ES-I3 (cell line): Measurements from ENCODE around the gene UMODL1.

Experiments
- H3K36me3 ChIP-seq: 2 replicates; pipeline ENCODE4 v1.6.1; 2013; ENCODE audit warnings: mild to moderate bottlenecking, low read length, control low read depth, moderate library complexity; ENCODE audit not compliant: insufficient read depth
- H3K4me1 ChIP-seq: 2 replicates; pipeline ENCODE4 v1.6.1; 2013; ENCODE audit warnings: mild to moderate bottlenecking, control low read depth, low read length; ENCODE audit not compliant: insufficient read depth
- H3K9ac ChIP-seq: 2 replicates; pipeline ENCODE4 v1.6.1; 2013; ENCODE audit warnings: low read depth, mild to moderate bottlenecking, low read length, moderate library complexity
- H3K9me3 ChIP-seq: 2 replicates; pipeline ENCODE4 v1.6.1; 2013; ENCODE audit warnings: mild to moderate bottlenecking, low read length, moderate library complexity; ENCODE audit not compliant: control insufficient read depth, insufficient read depth

Gene UMODL1, protein sequence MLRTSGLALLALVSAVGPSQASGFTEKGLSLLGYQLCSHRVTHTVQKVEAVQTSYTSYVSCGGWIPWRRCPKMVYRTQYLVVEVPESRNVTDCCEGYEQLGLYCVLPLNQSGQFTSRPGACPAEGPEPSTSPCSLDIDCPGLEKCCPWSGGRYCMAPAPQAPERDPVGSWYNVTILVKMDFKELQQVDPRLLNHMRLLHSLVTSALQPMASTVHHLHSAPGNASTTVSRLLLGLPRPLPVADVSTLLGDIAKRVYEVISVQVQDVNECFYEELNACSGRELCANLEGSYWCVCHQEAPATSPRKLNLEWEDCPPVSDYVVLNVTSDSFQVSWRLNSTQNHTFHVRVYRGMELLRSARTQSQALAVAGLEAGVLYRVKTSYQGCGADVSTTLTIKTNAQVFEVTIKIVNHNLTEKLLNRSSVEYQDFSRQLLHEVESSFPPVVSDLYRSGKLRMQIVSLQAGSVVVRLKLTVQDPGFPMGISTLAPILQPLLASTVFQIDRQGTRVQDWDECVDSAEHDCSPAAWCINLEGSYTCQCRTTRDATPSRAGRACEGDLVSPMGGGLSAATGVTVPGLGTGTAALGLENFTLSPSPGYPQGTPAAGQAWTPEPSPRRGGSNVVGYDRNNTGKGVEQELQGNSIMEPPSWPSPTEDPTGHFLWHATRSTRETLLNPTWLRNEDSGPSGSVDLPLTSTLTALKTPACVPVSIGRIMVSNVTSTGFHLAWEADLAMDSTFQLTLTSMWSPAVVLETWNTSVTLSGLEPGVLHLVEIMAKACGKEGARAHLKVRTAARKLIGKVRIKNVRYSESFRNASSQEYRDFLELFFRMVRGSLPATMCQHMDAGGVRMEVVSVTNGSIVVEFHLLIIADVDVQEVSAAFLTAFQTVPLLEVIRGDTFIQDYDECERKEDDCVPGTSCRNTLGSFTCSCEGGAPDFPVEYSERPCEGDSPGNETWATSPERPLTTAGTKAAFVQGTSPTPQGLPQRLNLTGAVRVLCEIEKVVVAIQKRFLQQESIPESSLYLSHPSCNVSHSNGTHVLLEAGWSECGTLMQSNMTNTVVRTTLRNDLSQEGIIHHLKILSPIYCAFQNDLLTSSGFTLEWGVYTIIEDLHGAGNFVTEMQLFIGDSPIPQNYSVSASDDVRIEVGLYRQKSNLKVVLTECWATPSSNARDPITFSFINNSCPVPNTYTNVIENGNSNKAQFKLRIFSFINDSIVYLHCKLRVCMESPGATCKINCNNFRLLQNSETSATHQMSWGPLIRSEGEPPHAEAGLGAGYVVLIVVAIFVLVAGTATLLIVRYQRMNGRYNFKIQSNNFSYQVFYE

DNA sequence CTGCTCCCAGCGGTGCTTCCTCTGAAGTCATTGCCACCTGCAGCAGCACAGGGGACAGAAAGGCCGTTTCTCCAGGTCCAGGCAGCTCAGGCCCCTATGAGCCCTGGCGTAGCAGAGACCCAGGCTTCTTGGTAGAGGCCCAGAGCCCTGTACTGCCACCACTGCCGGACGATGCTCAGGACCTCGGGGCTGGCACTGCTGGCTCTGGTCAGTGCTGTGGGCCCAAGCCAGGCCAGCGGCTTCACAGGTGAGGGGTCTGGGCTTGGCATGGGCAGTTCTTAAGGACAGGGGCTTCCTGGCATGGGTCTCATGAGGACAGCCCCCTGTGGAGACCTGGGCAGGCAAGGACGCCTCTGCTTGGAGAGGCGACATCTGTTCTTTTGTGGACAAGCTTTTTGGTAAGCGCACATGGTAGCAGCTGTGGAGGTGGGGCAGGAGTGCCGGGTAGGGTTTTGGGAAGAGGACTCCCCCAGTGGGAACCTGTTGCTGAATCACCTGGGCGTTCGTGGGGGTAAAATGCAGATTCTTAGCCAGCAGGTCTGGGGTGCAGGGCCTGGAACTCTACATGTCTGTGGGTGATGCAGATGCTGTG, at the start of gene UMODL1:
Gene UMODL1, plus strand, starts transcription at position 172 of the 592 bp plus-strand sequence. Its CDS starts 0 bp downstream, at position 172.
- Histone ChIP-seq H3K36me3 (no peaks in the 10 kb centered on the region), H3K9ac (no peak within 1 kb of the TSS), H3K9me3 (no peaks in the 10 kb centered on the region), H3K4me1 (no peaks in the 10 kb centered on the region)

DNA sequence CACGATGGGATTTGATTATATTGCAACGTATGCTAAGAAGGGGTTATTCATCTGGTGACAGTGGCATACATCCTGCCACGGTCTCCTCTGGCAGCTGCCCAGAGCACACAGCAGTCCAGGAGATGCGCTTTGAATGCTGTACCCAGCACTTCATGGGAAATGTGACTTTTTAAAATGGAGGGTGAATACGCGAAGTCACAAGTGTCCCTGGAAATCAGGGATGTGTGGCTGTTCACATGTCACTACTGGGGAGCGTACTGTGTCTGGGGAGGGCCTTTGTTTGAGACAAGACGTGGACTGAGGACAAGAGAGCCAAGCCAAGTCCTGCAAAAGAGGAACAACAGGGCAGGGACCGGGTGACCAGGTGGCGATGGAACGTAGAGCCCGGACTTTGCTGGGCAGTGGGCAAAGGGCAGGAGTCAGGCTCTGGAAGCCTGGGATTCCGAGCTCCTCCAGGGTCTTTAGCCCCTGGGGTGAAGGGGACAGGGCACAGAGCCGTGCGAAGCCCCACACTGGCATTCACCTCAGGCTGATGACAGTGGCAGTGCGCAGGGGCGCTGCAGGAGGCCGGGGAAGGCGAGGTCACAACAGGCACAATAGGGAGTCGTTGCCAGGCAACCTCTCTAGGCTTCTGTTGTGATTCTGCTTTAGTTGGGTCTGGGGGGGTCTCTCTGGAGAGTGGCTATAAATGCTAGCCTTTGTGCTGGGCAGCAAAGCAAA, 49.6 kb upstream of the UMODL1 start:
- Histone ChIP-seq H3K36me3 (no peaks in the 10 kb centered on the region), H3K9ac (no peak overlapping the region), H3K9me3 (no peaks in the 10 kb centered on the region), H3K4me1 (peaks cover 13% of the 10 kb centered on the region; the same call in 1 of the 2 replicates)

DNA sequence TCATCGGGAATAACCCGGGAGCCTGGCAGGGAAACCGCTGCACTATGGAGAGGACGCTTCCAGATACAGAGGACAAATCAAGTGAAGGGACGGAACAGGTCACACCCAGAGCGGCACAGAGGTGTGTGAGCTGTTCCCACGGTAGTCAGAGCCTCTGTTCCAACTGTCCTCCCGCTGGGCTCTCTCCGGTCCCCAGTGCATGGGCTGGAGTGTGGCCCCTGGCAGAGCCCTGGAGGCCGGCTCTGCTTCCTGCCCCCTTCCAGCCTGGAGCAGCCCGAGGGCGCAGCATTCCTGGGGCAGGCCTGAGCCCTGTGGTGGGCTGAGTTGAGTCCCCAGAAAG, 49.1 kb upstream of the UMODL1 start:
- H3K4me1 ChIP-seq = peaks cover 13% of the 10 kb centered on the region; the same call in 1 of the 2 replicates

DNA sequence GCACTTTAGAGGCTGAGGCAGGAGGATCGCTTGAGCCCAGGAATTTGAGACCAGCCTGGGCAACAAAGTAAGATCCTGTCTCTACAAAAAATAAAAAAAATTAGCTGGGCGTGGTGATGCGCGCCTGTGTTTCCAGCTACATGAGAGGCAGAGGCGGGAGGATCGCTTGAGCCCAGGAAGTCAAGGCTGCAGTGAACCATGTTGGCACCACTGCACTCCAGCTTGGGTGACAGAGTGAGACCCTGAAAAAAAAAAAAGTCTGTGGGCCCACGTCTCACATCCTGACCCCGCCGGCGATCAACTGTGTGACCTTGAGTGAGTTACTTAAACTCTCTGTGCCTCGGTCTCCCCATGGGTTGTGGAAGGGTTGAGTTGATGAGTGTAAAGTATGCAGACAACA, 48.2 kb upstream of the UMODL1 start:
- peaks cover 13% of the 10 kb centered on the region; the same call in 1 of the 2 replicates for H3K4me1 ChIP-seq
- H3K9ac ChIP-seq = no peak overlapping the region
- no peaks in the 10 kb centered on the region for H3K36me3 ChIP-seq
- H3K9me3 ChIP-seq = no peaks in the 10 kb centered on the region

More for the DNA sequence above, 49.1 kb upstream of the UMODL1 start:
- H3K36me3 ChIP-seq = no peaks in the 10 kb centered on the region
- H3K9ac ChIP-seq = no peak overlapping the region
- H3K9me3 ChIP-seq = no peaks in the 10 kb centered on the region

DNA sequence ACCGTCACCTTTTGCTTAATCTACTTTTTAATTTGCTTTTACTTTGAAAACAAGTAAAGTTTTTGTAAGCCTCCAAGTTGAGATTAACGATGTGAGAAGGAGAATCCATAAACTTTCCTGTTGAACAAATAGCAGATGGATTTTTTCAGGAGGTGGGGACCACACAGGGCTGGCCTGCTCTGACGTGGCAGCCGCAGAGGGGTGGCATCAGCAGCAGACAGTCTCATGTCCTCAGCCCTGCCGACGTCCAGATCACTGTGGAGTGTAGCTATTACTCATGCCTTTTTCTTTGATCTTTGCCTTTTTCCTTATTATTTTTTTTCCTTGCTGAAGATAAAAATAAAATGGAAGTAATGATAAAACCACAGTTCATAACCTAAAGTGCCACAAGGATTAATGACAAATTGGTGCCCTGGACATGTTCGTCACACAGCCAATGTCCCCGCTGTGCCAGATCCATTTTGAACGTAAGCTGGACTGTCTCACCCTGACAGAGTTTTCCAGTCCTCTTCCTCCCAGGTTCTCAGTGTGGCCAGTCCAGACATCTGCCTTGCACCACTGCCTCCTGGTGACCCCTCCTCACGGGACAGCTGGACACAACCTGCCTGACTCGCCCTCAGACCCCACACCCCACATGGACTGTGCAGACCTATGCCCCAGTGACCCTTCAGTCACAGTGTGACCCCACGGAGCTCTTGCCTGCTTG, 45.6 kb upstream of the UMODL1 start:
- Histone ChIP-seq H3K36me3 (no peaks in the 10 kb centered on the region), H3K4me1 (peaks cover 13% of the 10 kb centered on the region; the same call in 1 of the 2 replicates), H3K9me3 (no peaks in the 10 kb centered on the region), H3K9ac (no peak overlapping the region)

DNA sequence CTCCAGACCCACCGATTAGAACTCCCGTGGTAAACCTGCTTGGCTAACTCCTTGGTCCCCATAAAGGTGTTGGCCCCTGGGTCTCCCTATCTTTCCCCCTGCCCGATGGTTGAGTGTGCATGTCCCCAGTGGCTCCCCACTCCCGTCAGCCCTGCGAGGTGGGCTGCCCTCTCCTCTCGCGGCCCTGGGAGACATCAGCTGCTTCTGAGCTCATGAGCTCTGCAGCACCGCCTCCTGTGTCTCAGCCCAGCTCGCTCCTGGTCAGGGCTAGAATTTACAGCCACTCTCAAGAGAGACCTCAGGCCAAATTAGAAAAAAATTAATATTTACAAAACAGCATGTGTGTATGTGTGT, 45.1 kb upstream of the UMODL1 start:
- Histone ChIP-seq H3K9ac (no peak overlapping the region), H3K4me1 (peaks cover 13% of the 10 kb centered on the region; the same call in 1 of the 2 replicates), H3K9me3 (no peaks in the 10 kb centered on the region), H3K36me3 (no peaks in the 10 kb centered on the region)

DNA sequence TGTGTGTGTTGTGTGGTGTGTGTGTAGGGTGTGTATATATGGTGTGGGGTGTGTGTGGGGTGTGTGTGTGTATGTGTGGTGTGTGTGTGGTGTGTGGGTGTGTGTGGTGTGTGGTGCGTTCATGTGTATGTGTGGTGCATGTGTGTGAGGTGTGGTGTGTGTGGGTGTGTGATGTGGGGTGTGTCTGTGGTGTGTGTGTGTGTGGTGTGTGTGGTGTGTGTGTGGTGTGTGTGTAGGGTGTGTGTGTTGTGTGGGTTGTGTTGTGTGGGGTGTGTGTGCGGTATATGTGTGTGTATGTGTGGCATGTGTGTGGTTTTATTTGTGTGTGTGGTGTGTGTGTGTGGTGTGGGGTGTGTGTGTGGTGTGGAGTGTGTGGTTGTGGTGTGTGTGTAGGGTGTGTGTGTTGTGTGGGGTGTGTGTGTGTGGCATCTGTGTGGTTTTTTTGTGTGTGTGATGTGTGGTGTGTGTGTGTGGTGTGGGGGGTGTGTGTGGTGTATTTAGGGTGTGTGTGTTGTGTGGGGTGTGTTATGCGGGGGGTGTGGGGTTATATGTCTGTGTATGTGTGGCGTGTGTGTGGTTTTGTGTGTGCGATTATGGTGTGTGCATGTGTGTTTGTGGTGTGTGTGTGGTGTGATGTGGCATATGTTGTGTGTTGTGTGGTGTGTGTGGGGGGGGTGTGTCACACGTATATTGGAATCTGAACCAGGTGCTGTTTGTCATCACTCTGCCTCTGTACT, 43.9 kb upstream of the UMODL1 start:
- Histone ChIP-seq H3K4me1 (peaks cover 3% of the 10 kb centered on the region; the same call in 1 of the 2 replicates), H3K9me3 (no peaks in the 10 kb centered on the region), H3K9ac (no peak overlapping the region), H3K36me3 (no peaks in the 10 kb centered on the region)

DNA sequence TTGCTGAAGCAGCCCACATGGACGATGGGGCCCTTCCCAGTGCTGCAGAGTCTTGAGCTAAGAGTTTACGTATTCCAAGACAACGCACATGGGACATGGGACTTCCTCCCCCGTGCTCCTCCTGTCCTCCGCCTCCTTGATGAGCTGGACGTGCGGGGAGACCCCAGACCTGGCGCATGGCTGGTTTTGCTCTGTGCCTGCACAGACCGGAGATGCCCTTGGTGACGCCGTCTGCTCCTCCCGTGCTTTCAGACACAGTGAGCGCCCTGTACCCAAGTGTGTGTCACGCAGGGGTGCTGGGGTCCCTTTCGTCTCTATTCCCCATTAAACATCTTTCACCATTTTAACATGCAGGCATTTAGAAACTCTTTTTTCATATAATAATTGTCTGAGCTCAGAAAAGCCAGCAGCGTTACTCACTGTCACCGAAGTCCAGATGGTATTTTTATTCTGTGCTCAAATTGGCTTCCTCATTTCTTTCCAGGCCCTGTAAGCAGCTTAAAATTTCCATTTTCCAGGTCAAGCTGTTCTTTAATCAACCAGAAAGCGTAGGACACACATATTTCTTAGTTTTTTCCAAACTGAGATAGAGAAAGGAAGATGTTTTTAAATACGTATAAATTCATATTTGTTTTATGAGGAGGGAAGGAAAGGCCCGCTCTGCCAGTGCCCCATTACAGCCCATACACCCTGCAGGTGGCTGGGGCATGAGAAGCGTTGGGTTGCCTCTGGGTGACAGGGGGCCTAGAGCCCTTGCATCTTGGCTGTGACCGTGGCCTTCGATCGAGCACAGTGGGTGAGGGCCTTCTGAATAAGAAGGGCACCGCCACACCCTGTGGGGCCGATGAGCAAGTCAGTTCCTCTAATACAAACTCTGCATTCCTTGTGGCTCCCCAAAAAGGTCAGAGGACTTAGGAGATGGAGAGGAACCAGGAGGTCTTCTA, 43.0 kb upstream of the UMODL1 start:
- no peaks in the 10 kb centered on the region for H3K36me3 ChIP-seq
- no peak overlapping the region for H3K9ac ChIP-seq
- H3K4me1 ChIP-seq = no peaks in the 10 kb centered on the region
- no peaks in the 10 kb centered on the region for H3K9me3 ChIP-seq

DNA sequence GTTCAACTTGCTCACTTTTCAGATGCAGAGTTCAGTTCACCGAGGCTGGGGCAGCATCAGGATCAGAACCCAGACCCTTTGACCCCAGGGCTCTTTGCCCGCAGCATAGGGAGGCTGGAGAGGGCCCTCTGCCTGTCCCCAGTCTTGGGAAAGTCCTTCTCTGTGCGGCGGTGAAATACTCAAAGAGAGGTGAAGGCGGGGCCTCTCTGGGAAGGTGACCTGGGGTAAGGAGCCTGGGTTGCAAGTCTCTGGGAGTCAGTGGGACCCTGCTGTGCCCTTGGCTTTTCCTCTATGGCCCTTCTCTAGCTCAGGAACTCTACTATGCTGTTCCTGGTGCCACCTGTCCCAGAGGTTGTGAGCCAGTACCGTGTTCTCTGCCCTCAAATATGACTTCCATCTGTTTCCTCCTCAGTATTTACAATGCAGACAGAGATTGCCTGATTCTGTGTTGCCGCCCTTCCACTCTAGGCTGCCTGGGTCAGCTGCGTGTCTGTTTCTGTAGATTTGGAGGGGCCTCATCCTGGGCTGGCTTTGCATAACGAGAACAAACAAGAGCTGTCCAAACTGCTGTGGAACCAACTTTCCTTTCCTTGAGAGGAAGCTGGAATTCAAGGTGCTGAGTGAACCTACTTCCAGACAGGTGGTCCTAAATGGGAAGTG, 42.2 kb upstream of the UMODL1 start:
- H3K4me1 ChIP-seq = no peaks in the 10 kb centered on the region
- H3K9me3 ChIP-seq = no peaks in the 10 kb centered on the region
- H3K9ac ChIP-seq = no peak overlapping the region
- no peaks in the 10 kb centered on the region for H3K36me3 ChIP-seq

DNA sequence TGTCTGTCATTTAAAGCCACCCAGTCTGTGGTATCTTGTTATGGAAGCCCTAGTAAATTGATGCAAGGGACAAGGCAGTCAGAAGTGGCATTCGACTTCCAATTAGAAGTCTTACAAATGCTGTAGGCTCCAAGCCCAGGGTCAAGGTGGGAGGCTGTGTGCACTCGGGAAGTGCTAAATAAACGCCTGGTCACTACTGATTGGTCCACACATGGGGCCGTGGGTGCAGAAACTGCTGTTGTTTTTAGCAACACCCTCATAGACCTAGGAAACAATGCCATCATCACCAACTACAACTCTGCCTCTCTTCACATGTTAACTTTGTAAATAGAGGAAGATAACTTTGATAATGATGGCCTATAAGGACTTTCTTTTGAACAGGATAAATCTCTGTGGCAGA, 40.8 kb upstream of the UMODL1 start:
- no peaks in the 10 kb centered on the region for H3K36me3 ChIP-seq
- H3K4me1 ChIP-seq = no peaks in the 10 kb centered on the region
- H3K9me3 ChIP-seq = no peaks in the 10 kb centered on the region
- no peak overlapping the region for H3K9ac ChIP-seq

DNA sequence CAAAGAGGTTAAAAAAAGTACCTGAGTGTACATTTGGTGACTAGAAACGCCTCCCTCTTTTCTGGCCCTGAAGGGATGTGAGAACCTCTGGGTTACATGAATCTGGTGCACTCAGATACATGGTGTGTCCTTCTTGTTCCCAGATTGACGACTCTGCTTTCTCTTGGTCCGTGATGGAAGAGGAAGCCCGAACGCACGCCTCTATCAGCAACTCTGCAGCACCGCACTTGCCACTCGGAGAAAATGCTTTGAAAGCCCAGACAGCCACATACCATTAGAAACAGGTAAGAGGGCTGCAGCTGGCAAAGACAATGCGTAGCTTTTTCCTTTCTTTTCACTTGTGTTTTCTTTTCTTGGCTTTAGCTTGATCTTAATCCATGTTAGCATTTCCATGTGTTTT, 39.9 kb upstream of the UMODL1 start:
- no peaks in the 10 kb centered on the region for H3K9me3 ChIP-seq

More for the DNA sequence above, 39.9 kb upstream of the UMODL1 start:
- H3K4me1 ChIP-seq = no peaks in the 10 kb centered on the region
- H3K36me3 ChIP-seq = no peaks in the 10 kb centered on the region
- no peak overlapping the region for H3K9ac ChIP-seq
